Ovary (tissue), 3 donors: ENCODE measurements around the gene SENP7.

Experiments
- CTCF ChIP-seq, 3 donors: fragments of 450-650 bp in 2 of 3; fragments of 200-600 bp in 1 of 3; IDR thresholded peaks; one replicate each; pipeline versions ENCODE4 v1.5.1 to v1.8.0; 2016 to 2022; ENCODE audit warnings: antibody characterized with exemption in 3 of 3, mild to moderate bottlenecking in 1 of 3
- POLR2A ChIP-seq: fragments of 450-650 bp; IDR thresholded peaks from one replicate; pipeline ENCODE4 v1.6.1; 2017; ENCODE audit warnings: antibody characterized with exemption, mild to moderate bottlenecking, moderate library complexity
- donor health status: DM: no; HTN: no; CAD: no.

- TF ChIP-seq CTCF (IDR thresholded peaks at IDR 0.05): no peak
- TF ChIP-seq POLR2A: no peak
These were observed 135.2 kb downstream of the SENP7 start for GRCh38 chr3:101377796-101378195.
